Effector memory CD8-positive, alpha-beta T cell (primary cell): ENCODE measurements around the gene SLC1A6.

Experiments
- ATAC-seq: fragments of 150-1000 bp; cut with Tn5 transposase; replicated peaks from 2 replicates; pipeline ENCODE4 v1.10.0; 2021; ENCODE audit warnings: mild to moderate bottlenecking, moderate library complexity
- DNase-seq, 3 experiments: peaks; one replicate each; pipeline ENCODE4 v3.0.0; 2021
- H3K27ac Mint-ChIP-seq, 2 donors: one replicate each; pipeline ENCODE4 v1.8.0; 2022; ENCODE audit warnings: mild to moderate bottlenecking in 2 of 2, mixed read lengths in 2 of 2, moderate library complexity in 2 of 2
- H3K27me3 Mint-ChIP-seq, 2 donors: one replicate each; pipeline ENCODE4 v1.8.0; 2022; ENCODE audit warnings: mixed read lengths in 2 of 2
- H3K36me3 Mint-ChIP-seq: one replicate; pipeline ENCODE4 v1.8.0; 2022; ENCODE audit warnings: mild to moderate bottlenecking, moderate library complexity, mixed read lengths; ENCODE audit not compliant: insufficient read depth
- H3K4me1 Mint-ChIP-seq, 2 donors: one replicate each; pipeline ENCODE4 v1.8.0; 2022; ENCODE audit warnings: low read depth in 2 of 2, mixed read lengths in 2 of 2
- H3K4me3 Mint-ChIP-seq, 2 donors: one replicate each; pipeline ENCODE4 v1.8.0; 2022; ENCODE audit warnings: mild to moderate bottlenecking in 2 of 2, mixed read lengths in 2 of 2, moderate library complexity in 2 of 2
- H3K9me3 Mint-ChIP-seq, 2 donors: one replicate each; pipeline ENCODE4 v1.8.0; 2022; ENCODE audit warnings: mixed read lengths in 2 of 2

The SLC1A6 gene

GRCh38 chr19:14944456-14944855, 35.2 kb downstream of the SLC1A6 start:
- no peaks in the 10 kb centered on the region for H3K4me1 Mint-ChIP-seq
- ATAC-seq, result no peak
- H3K4me3 Mint-ChIP-seq, result no peak overlapping the region

GRCh38 chr19:14943601-14944000, 36.1 kb downstream of the SLC1A6 start:
- Mint-ChIP-seq H3K27me3 (peaks cover 11 to 29% of the 10 kb centered on the region in 2 donors), H3K4me3 (no peak overlapping the region), H3K4me1 (no peaks in the 10 kb centered on the region), H3K9me3 (no peaks in the 10 kb centered on the region), H3K36me3 (no peaks in the 10 kb centered on the region), H3K27ac (peak overlapping the region in 1 of 2 donors; percentile 56)
- DNase-seq (no peak), ATAC-seq (no peak)

More at GRCh38 chr19:14944456-14944855, 35.2 kb downstream of the SLC1A6 start:
- peaks cover 13 to 29% of the 10 kb centered on the region in 2 donors for H3K27me3 Mint-ChIP-seq
- no peak for DNase-seq
- H3K27ac Mint-ChIP-seq, result no peak overlapping the region
- no peaks in the 10 kb centered on the region for H3K9me3 Mint-ChIP-seq
- no peaks in the 10 kb centered on the region for H3K36me3 Mint-ChIP-seq

DNA sequence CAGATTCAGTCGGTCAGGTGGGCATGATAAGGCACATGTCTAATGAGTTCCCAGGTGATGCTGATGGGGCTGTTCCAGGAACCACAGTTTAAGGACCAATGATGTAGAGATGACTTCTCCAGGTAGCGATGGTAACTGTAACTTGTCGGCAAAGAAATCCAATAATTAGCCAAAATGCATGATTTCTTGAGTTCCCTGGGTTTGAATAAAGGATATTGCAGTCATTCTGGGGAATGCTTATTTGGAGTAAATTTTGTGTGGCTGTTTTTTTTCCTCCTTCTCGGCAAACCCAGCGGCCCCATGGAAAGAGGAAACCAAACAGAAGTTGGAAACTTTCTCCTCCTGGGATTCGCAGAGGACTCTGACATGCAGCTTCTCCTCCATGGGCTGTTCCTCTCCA, 38.5 kb downstream of the SLC1A6 start, which contains the start of gene OR7C2:
TSS of gene OR7C2 (plus strand) at position 301 of the 400 bp plus-strand sequence. CDS start at position 301, 0 bp downstream.
- no peak for ATAC-seq
- Mint-ChIP-seq H3K4me1 (no peaks in the 10 kb centered on the region), H3K27me3 (peaks cover 11 to 22% of the 10 kb centered on the region in 2 donors), H3K36me3 (no peaks in the 10 kb centered on the region), H3K9me3 (no peaks in the 10 kb centered on the region), H3K4me3 (no peak within 1 kb of the TSS), H3K27ac (no peak within 1 kb of the TSS)
- DNase-seq, result no peak

- H3K27me3 Mint-ChIP-seq, result peaks cover 11 to 16% of the 10 kb centered on the region in 2 donors
- no peaks in the 10 kb centered on the region for H3K9me3 Mint-ChIP-seq
- no peak overlapping the region for H3K4me3 Mint-ChIP-seq
- no peak for ATAC-seq
- H3K36me3 Mint-ChIP-seq, result no peaks in the 10 kb centered on the region
- no peak overlapping the region for H3K27ac Mint-ChIP-seq
- H3K4me1 Mint-ChIP-seq, result no peaks in the 10 kb centered on the region
- no peak for DNase-seq
Measured at GRCh38 chr19:14940266-14940665, 39.4 kb downstream of the SLC1A6 start.

GRCh38 chr19:14933506-14933905, 46.2 kb downstream of the SLC1A6 start:
- no peaks in the 10 kb centered on the region for H3K9me3 Mint-ChIP-seq
- ATAC-seq, result no peak
- H3K27me3 Mint-ChIP-seq, result peaks cover 20 to 31% of the 10 kb centered on the region in 2 donors
- DNase-seq, result no peak
- H3K4me1 Mint-ChIP-seq, result no peaks in the 10 kb centered on the region
- H3K4me3 Mint-ChIP-seq, result no peak overlapping the region
- no peaks in the 10 kb centered on the region for H3K36me3 Mint-ChIP-seq
- H3K27ac Mint-ChIP-seq, result no peak overlapping the region

DNA sequence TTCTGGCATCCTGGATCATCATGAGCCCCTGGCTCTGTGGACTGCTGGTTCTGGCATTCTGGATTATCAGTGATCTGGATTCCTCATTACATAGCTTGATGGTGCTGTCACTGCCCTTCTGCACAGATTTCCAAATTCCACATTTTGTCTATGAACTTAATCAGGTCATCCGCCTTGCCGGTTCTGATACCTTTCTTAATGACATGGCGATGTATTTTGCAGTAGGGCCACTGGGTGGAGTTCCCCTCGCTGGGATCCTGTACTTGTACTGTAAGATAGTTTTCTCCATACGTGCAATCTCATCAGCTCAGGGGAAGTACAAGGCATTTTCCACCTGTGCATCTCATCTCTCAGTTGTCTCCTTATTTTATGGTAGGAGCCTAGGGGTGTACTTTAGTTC, 62.8 kb downstream of the SLC1A6 start:
- H3K27ac Mint-ChIP-seq, result no peak overlapping the region
- H3K4me1 Mint-ChIP-seq, result no peaks in the 10 kb centered on the region
- H3K36me3 Mint-ChIP-seq, result no peaks in the 10 kb centered on the region
- H3K9me3 Mint-ChIP-seq, result peaks cover 0 to 5% of the 10 kb centered on the region in 2 donors
- ATAC-seq, result no peak
- H3K27me3 Mint-ChIP-seq, result peaks cover 53 to 68% of the 10 kb centered on the region in 2 donors
- no peak overlapping the region for H3K4me3 Mint-ChIP-seq
- no peak for DNase-seq

DNA sequence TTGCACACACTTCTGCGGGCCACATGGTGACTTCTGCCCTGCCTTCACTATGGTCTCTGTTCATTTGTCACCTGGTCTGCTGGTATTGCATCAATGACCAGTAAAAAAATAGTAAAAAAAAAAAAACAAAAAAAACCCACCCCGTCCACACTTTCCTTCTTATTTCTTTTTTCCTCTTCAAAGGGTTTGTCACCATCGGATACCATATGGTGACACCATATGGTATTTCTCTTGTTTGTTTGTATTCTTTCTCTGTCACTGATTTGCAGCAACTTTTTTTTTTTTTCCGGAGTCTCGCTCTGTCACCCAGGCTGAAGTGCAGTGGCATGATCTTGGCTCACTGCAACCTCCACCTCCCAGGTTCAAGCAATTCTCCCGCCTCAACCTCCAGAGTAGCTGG, 64.5 kb downstream of the SLC1A6 start:
- Mint-ChIP-seq H3K4me1 (no peaks in the 10 kb centered on the region), H3K9me3 (peaks cover 0 to 5% of the 10 kb centered on the region in 2 donors), H3K27ac (no peak overlapping the region), H3K4me3 (no peak overlapping the region), H3K27me3 (peaks cover 53 to 58% of the 10 kb centered on the region in 2 donors), H3K36me3 (no peaks in the 10 kb centered on the region)
- DNase-seq (no peak), ATAC-seq (no peak)

- Mint-ChIP-seq H3K4me1 (no peaks in the 10 kb centered on the region), H3K27me3 (peaks cover 28 to 47% of the 10 kb centered on the region in 2 donors), H3K9me3 (no peaks in the 10 kb centered on the region), H3K36me3 (no peaks in the 10 kb centered on the region), H3K4me3 (no peak overlapping the region), H3K27ac (no peak overlapping the region)
- DNase-seq (no peak), ATAC-seq (no peak)
Measured at GRCh38 chr19:14906711-14907110, 73.0 kb downstream of the SLC1A6 start.

DNA sequence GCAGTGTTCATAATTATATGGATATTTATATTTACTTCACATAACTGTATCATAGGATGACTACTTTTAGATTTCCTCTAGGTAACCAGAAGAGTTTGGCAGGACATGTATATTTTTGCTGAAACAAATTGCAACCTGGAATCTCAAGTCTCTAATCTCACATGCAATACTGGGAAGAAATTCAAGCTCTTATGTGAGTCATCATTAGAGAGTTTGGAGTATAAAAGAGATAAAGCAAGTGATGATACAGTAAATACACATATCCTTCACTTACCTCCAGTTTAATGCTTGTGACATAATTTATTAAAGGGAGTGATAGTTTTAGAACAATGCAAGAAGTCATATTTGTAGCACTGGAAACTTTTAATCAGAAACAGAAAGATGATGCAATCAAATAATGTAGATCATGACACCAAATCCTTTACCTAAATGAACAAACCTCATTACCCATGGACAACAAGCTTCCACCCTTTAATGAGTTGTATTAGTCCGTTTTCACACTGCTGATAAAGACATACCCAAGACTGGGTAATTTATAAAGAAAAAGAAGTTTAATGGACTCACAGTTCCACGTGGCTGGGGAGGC, 77.9 kb downstream of the SLC1A6 start:
- peaks cover 52 to 79% of the 10 kb centered on the region in 2 donors for H3K27me3 Mint-ChIP-seq
- H3K4me1 Mint-ChIP-seq, result no peaks in the 10 kb centered on the region
- H3K9me3 Mint-ChIP-seq, result no peaks in the 10 kb centered on the region
- ATAC-seq (no peak), DNase-seq (no peak)
- no peak overlapping the region for H3K4me3 Mint-ChIP-seq
- no peak overlapping the region for H3K27ac Mint-ChIP-seq
- peaks cover 3% of the 10 kb centered on the region for H3K36me3 Mint-ChIP-seq
